Measurements from ENCODE around the gene GREM2.

Gene GREM2

GRCh38 chr1:240508201-240508600 lies 103.8 kb downstream of the GREM2 start:
- Histone ChIP-seq H3K9me3 (ENCODE audit: insufficient read depth, low read depth, low read length) (no peaks in the 10 kb centered on the region; the same call in 1 of the 2 replicates), H3K9ac (ENCODE audit: low read depth, low read length, poor library complexity, severe bottlenecking) (no peak overlapping the region), H3K27me3 (ENCODE audit: insufficient read depth, low read length, poor library complexity, severe bottlenecking) (no peaks in the 10 kb centered on the region), H3K4me1 (ENCODE audit: insufficient read depth, low read length, poor library complexity, severe bottlenecking) (no peaks in the 10 kb centered on the region), H3F3A (ENCODE audit: low read depth) (no peaks in the 10 kb centered on the region), H4K20me1 (ENCODE audit: insufficient read depth, low read length, poor library complexity, severe bottlenecking) (no peaks in the 10 kb centered on the region), H2AFZ (ENCODE audit: low read length) (no peak overlapping the region), H3K4me2 (ENCODE audit: low read depth, low read length, poor library complexity, severe bottlenecking) (no peak overlapping the region), H3K9me2 (replicated peaks; ENCODE audit: low read depth, low read length) (no peaks in the 10 kb centered on the region), H3K36me3 (ENCODE audit: insufficient read depth, low read length) (no peaks in the 10 kb centered on the region), H3K79me2 (ENCODE audit: insufficient read depth, low read length) (no peaks in the 10 kb centered on the region), H3K4me3 (ENCODE audit: low read length, poor library complexity, severe bottlenecking) (no peak overlapping the region)
- TF ChIP-seq EZH2phosphoT487 (IDR thresholded peaks at IDR 0.05; ENCODE audit: borderline replicate concordance) = no peak

- TF ChIP-seq CTCF (conservative IDR thresholded peaks at IDR 0.05; ENCODE audit: low read length) (no peak), EZH2phosphoT487 (IDR thresholded peaks at IDR 0.05; ENCODE audit: borderline replicate concordance) (no peak)
- H3K9me2 ChIP-seq (replicated peaks; ENCODE audit: low read depth, low read length) = no peaks in the 10 kb centered on the region
- H3K79me2 ChIP-seq (ENCODE audit: insufficient read depth, low read length) = no peaks in the 10 kb centered on the region
- H2AFZ ChIP-seq (ENCODE audit: low read length) = no peak overlapping the region
- H4K20me1 ChIP-seq (ENCODE audit: insufficient read depth, low read length, poor library complexity, severe bottlenecking) = no peaks in the 10 kb centered on the region
- H3K4me3 ChIP-seq (ENCODE audit: low read length, poor library complexity, severe bottlenecking) = no peak overlapping the region
- H3F3A ChIP-seq (ENCODE audit: low read depth) = no peaks in the 10 kb centered on the region
- no peaks in the 10 kb centered on the region for H3K27me3 ChIP-seq (ENCODE audit: insufficient read depth, low read length, poor library complexity, severe bottlenecking)
- no peaks in the 10 kb centered on the region for H3K36me3 ChIP-seq (ENCODE audit: insufficient read depth, low read length)
- no peak overlapping the region for H3K4me2 ChIP-seq (ENCODE audit: low read depth, low read length, poor library complexity, severe bottlenecking)
- no peaks in the 10 kb centered on the region; the same call in 1 of the 2 replicates for H3K9me3 ChIP-seq (ENCODE audit: insufficient read depth, low read depth, low read length)
- no peak overlapping the region for H3K9ac ChIP-seq (ENCODE audit: low read depth, low read length, poor library complexity, severe bottlenecking)
- no peaks in the 10 kb centered on the region for H3K4me1 ChIP-seq (ENCODE audit: insufficient read depth, low read length, poor library complexity, severe bottlenecking)
Observed at GRCh38 chr1:240506176-240506575, 105.8 kb downstream of the GREM2 start.

GRCh38 chr1:240503558-240503957 lies 108.4 kb downstream of the GREM2 start:
- Histone ChIP-seq H3K9me3 (ENCODE audit: insufficient read depth, low read depth, low read length) (no peaks in the 10 kb centered on the region), H3K79me2 (ENCODE audit: insufficient read depth, low read length) (no peaks in the 10 kb centered on the region), H3K27me3 (ENCODE audit: insufficient read depth, low read length, poor library complexity, severe bottlenecking) (no peaks in the 10 kb centered on the region), H3K4me1 (ENCODE audit: insufficient read depth, low read length, poor library complexity, severe bottlenecking) (no peaks in the 10 kb centered on the region), H4K20me1 (ENCODE audit: insufficient read depth, low read length, poor library complexity, severe bottlenecking) (no peaks in the 10 kb centered on the region), H3F3A (ENCODE audit: low read depth) (no peaks in the 10 kb centered on the region), H3K9ac (ENCODE audit: low read depth, low read length, poor library complexity, severe bottlenecking) (no peak overlapping the region), H3K4me3 (ENCODE audit: low read length, poor library complexity, severe bottlenecking) (no peak overlapping the region), H2AFZ (ENCODE audit: low read length) (no peak overlapping the region), H3K4me2 (ENCODE audit: low read depth, low read length, poor library complexity, severe bottlenecking) (no peak overlapping the region), H3K36me3 (ENCODE audit: insufficient read depth, low read length) (no peaks in the 10 kb centered on the region), H3K9me2 (replicated peaks; ENCODE audit: low read depth, low read length) (no peaks in the 10 kb centered on the region)
- TF ChIP-seq EZH2phosphoT487 (IDR thresholded peaks at IDR 0.05; ENCODE audit: borderline replicate concordance) = no peak

GRCh38 chr1:240503036-240503435 lies 108.9 kb downstream of the GREM2 start:
- H3K4me1 ChIP-seq (ENCODE audit: insufficient read depth, low read length, poor library complexity, severe bottlenecking) = no peaks in the 10 kb centered on the region

More at GRCh38 chr1:240503036-240503435, 108.9 kb downstream of the GREM2 start:
- no peak overlapping the region for H3K4me3 ChIP-seq (ENCODE audit: low read length, poor library complexity, severe bottlenecking)
- no peaks in the 10 kb centered on the region for H3K27me3 ChIP-seq (ENCODE audit: insufficient read depth, low read length, poor library complexity, severe bottlenecking)
- no peak overlapping the region for H3K9ac ChIP-seq (ENCODE audit: low read depth, low read length, poor library complexity, severe bottlenecking)
- H3K9me2 ChIP-seq (replicated peaks; ENCODE audit: low read depth, low read length) = no peaks in the 10 kb centered on the region
- no peaks in the 10 kb centered on the region for H3K36me3 ChIP-seq (ENCODE audit: insufficient read depth, low read length)
- H4K20me1 ChIP-seq (ENCODE audit: insufficient read depth, low read length, poor library complexity, severe bottlenecking) = no peaks in the 10 kb centered on the region
- no peaks in the 10 kb centered on the region for H3K9me3 ChIP-seq (ENCODE audit: insufficient read depth, low read depth, low read length)
- H3F3A ChIP-seq (ENCODE audit: low read depth) = no peaks in the 10 kb centered on the region
- TF ChIP-seq CTCF (conservative IDR thresholded peaks at IDR 0.05; ENCODE audit: low read length) (no peak), EZH2phosphoT487 (IDR thresholded peaks at IDR 0.05; ENCODE audit: borderline replicate concordance) (no peak)
- no peaks in the 10 kb centered on the region for H3K79me2 ChIP-seq (ENCODE audit: insufficient read depth, low read length)
- H3K4me2 ChIP-seq (ENCODE audit: low read depth, low read length, poor library complexity, severe bottlenecking) = no peak overlapping the region
- no peak overlapping the region for H2AFZ ChIP-seq (ENCODE audit: low read length)

Data from Loucy (cell line).